Measurements from ENCODE around the gene FBXO47. TPM values are rescaled to one million over a fixed set of nuclear protein-coding genes. Genes with fewer than 3 reads are reported as not detected.

The FBXO47 gene
- total and polyA plus RNA-seq, 2 donors (not counting 1 experiment from before 2014, with no cell fraction given) = not detected

- Histone ChIP-seq H3K4me1 (ENCODE audit: control insufficient read depth in 2 of 2, insufficient read depth in 2 of 2, low read length in 2 of 2) (peaks cover 0 to 3% of the 10 kb centered on the region in 2 donors), H3K27ac (ENCODE audit: low read length in 2 of 2) (peak overlapping the region in 1 of 2 donors; percentile 17), H3K27me3 (replicated peaks in 1 of 4; ENCODE audit: control extremely low read depth in 1 of 4, control insufficient read depth in 3 of 4, insufficient read depth in 4 of 4, low read length in 3 of 4) (no peaks in the 10 kb centered on the region), H3K9me3 (ENCODE audit: control extremely low read depth in 1 of 3, control insufficient read depth in 2 of 3, insufficient read depth in 1 of 3, low read length in 2 of 3) (no peaks in the 10 kb centered on the region), H3K4me3 (ENCODE audit: control extremely low read depth in 1 of 5, extremely low read depth in 1 of 5, insufficient read depth in 1 of 5, low read depth in 2 of 5, low read length in 4 of 5) (no peak overlapping the region), H2AFZ (ENCODE audit: insufficient read depth, low read depth, low read length, poor library complexity, severe bottlenecking) (no peak overlapping the region), H3K9ac (ENCODE audit: low read length) (no peak overlapping the region), H3K79me2 (ENCODE audit: control insufficient read depth, insufficient read depth, low read length) (no peaks in the 10 kb centered on the region), H4K20me1 (ENCODE audit: control insufficient read depth, insufficient read depth, low read length, poor library complexity, severe bottlenecking) (peaks cover 21% of the 10 kb centered on the region), H3K36me3 (replicated peaks in 1 of 2; ENCODE audit: control extremely low read depth in 1 of 2, control insufficient read depth in 1 of 2, extremely low read depth in 1 of 2, insufficient read depth in 2 of 2, low read length in 1 of 2) (peaks cover 0 to 37% of the 10 kb centered on the region in 2 experiments), H3K4me2 (replicated peaks; ENCODE audit: low read depth, low read length, poor library complexity, severe bottlenecking) (no peak overlapping the region)
- Mint-ChIP-seq H3K4me1 (peaks cover 22% of the 10 kb centered on the region), H3K27me3 (no peaks in the 10 kb centered on the region), H3K4me3 (no peak overlapping the region), H3K9me3 (ENCODE audit: insufficient read depth) (no peaks in the 10 kb centered on the region), H3K27ac (peak overlapping the region; percentile 80)
- POLR2A ChIA-PET = interaction anchor here (1.4 to 4.5 kb wide), 2 partner anchors 23 to 51 kb away, joined by 3 to 20 read pairs; partner anchors contain the start of gene LASP1
- CTCF ChIA-PET = interaction anchor here (0.6 to 1.8 kb wide), 5 partner anchors 15 to 1427 kb away, joined by 3 to 4 read pairs (median 3); no protein-coding TSS in a partner anchor
- DNase-seq = no peak
- TF ChIP-seq CTCF (IDR thresholded peaks at IDR 0.05) = no peak
- TF ChIP-seq EZH2 (IDR thresholded peaks at IDR 0.05; ENCODE audit: borderline replicate concordance, insufficient read depth, low read depth, low read length, poor library complexity, severe bottlenecking) = no peak
- intact Hi-C loops (cut with micrococcal nuclease) = no loop called here
- ATAC-seq (ENCODE audit: low read depth) = peak; percentile 55
- 85% methylated on average over 6 of the region's 13 CpGs for WGBS (ENCODE audit: insufficient coverage)
Measured at GRCh38 chr17:38921756-38922411, 45.3 kb downstream of the FBXO47 start.
